GM19397 (cell line): ENCODE data around the gene PDE5A.
"Not testable (repeated sequence)": the region's sequence is repeated elsewhere in the genome, so short reads cannot be mapped to it uniquely, and the experiment has no call there.

Source experiments
- ATAC-seq: cut with Tn5 transposase; IDR thresholded peaks from one replicate; pipeline ENCODE4 v1.9.1; 2021; ENCODE audit warnings: mild to moderate bottlenecking, moderate library complexity; ENCODE audit not compliant: unreplicated experiment

PDE5A gene

GRCh38 chr4:119646347-119647071 is 17.9 kb upstream of the PDE5A start:
- no peak for ATAC-seq

GRCh38 chr4:119643306-119644042 is 14.9 kb upstream of the PDE5A start:
- ATAC-seq: no peak

GRCh38 chr4:119641765-119642164 is 13.2 kb upstream of the PDE5A start:
- no peak for ATAC-seq

- ATAC-seq: no peak
Observed at GRCh38 chr4:119638359-119638758, 9.8 kb upstream of the PDE5A start.

GRCh38 chr4:119636851-119637250 is 8.2 kb upstream of the PDE5A start:
- ATAC-seq: not testable (repeated sequence)

GRCh38 chr4:119632216-119632615 is 3.6 kb upstream of the PDE5A start:
- no peak for ATAC-seq

- peak; percentile 23 for ATAC-seq
Observed at GRCh38 chr4:119629142-119629471, 503 bp upstream of the PDE5A start.

- peak; percentile 57 for ATAC-seq
Observed at GRCh38 chr4:119627267-119628255, 1.0 kb downstream of the PDE5A start.

- no peak for ATAC-seq
Observed at GRCh38 chr4:119626943-119627266, 1.7 kb downstream of the PDE5A start.

GRCh38 chr4:119626420-119626819 is 2.2 kb downstream of the PDE5A start:
- ATAC-seq: no peak

- ATAC-seq: no peak
Observed at GRCh38 chr4:119625761-119626160, 2.8 kb downstream of the PDE5A start.

GRCh38 chr4:119624356-119624755 is 4.2 kb downstream of the PDE5A start:
- ATAC-seq: no peak

GRCh38 chr4:119623025-119623424 is 5.6 kb downstream of the PDE5A start:
- ATAC-seq: no peak

GRCh38 chr4:119615068-119615719 is 13.4 kb downstream of the PDE5A start:
- ATAC-seq: no peak

GRCh38 chr4:119604266-119604665 is 24.3 kb downstream of the PDE5A start:
- ATAC-seq: no peak

GRCh38 chr4:119602366-119602765 is 26.2 kb downstream of the PDE5A start:
- ATAC-seq: no peak

- ATAC-seq: no peak
Observed at GRCh38 chr4:119598521-119598920, 30.1 kb downstream of the PDE5A start.

GRCh38 chr4:119597377-119597776 is 31.2 kb downstream of the PDE5A start:
- ATAC-seq: no peak

GRCh38 chr4:119593698-119594097 is 34.9 kb downstream of the PDE5A start:
- ATAC-seq: no peak

- no peak for ATAC-seq
Observed at GRCh38 chr4:119592830-119593229, 35.8 kb downstream of the PDE5A start.

GRCh38 chr4:119589165-119589564 is 39.4 kb downstream of the PDE5A start:
- no peak for ATAC-seq
